Ascending aorta (tissue), 2 donors: ENCODE measurements around the gene PCDHGA1. TPM values are rescaled to one million over a fixed set of nuclear protein-coding genes. Genes with fewer than 3 reads are reported as not detected.

Source experiments
- DNase-seq, 2 donors: peaks; one replicate each; pipeline ENCODE4 v3.0.0-alpha.2; 2019; ENCODE audit warnings: low spot score in 2 of 2
- H3K27ac ChIP-seq, 2 donors: fragments of 200-600 bp; sonication (generic); one replicate each; pipeline ENCODE4 v1.5.1; 2016 to 2017; ENCODE audit warnings: mild to moderate bottlenecking in 1 of 2
- H3K27me3 ChIP-seq: fragments of 200-600 bp; sonication (generic); one replicate; pipeline ENCODE4 v1.5.1; 2017
- H3K36me3 ChIP-seq, 2 donors: fragments of 200-600 bp; sonication (generic); one replicate each; pipeline ENCODE4 v1.5.1; 2016
- H3K4me1 ChIP-seq, 2 donors: fragments of 200-600 bp; sonication (generic); one replicate each; pipeline ENCODE4 v1.5.1; 2016 to 2017; ENCODE audit warnings: mild to moderate bottlenecking in 1 of 2
- H3K4me3 ChIP-seq, 2 donors: fragments of 200-600 bp; sonication (generic); one replicate each; pipeline ENCODE4 v1.5.1; 2016 to 2017; ENCODE audit warnings: mild to moderate bottlenecking in 1 of 2
- H3K9me3 ChIP-seq, 2 donors: fragments of 200-600 bp; sonication (generic); one replicate each; pipeline ENCODE4 v1.5.1; 2016
- CTCF ChIP-seq, 3 experiments: fragments of 200-600 bp in 2 of 3; fragments of 450-650 bp in 1 of 3; sonication (generic) in 2 of 3; IDR thresholded peaks; one replicate each; pipeline ENCODE4 v1.5.1; 2016 to 2019; ENCODE audit warnings: antibody characterized with exemption in 3 of 3, mild to moderate bottlenecking in 1 of 3, moderate library complexity in 1 of 3
- intact Hi-C: fragments of 100-400 bp; cut with DNase I; formaldehyde crosslinking; loops from one replicate; pipeline ENCODE4 v1.15.1; 2023
- total RNA-seq: library from RNA; depleted of rRNA; stranded (reverse); fragments of >200 nt; gene quantifications from one replicate; pipeline ENCODE4 v1.1.0, GENCODE V29; 2016

Gene PCDHGA1
- total RNA-seq, 1 donor from 2014 or later = not detected

- H3K4me1 ChIP-seq = peaks cover 15 to 34% of the 10 kb centered on the region in 2 donors
- intact Hi-C loops = loop anchor here (1.0 to 5.0 kb wide), 4 partner anchors 34 to 142 kb away; partner anchors contain the start of gene DIAPH1
- no peaks in the 10 kb centered on the region for H3K27me3 ChIP-seq
- peak within 1 kb of the TSS; percentile 77 to 83 for H3K4me3 ChIP-seq
- H3K9me3 ChIP-seq = no peaks in the 10 kb centered on the region
- H3K36me3 ChIP-seq = no peaks in the 10 kb centered on the region
- H3K27ac ChIP-seq = peak within 1 kb of the TSS; percentile 90 to 92
- peak; percentile 83 to 96 for DNase-seq
- TF ChIP-seq CTCF (IDR thresholded peaks at IDR 0.05) = peak; percentile 25 to 57 (median 57)
Measured at GRCh38 chr5:141475625-141476131, 145.4 kb downstream of the PCDHGA1 start, which contains the start of gene PCDHGC3. Gene PCDHGC3 (plus strand): TSS chr5:141475966. CDS start chr5:141476117, 151 bp downstream.

GRCh38 chr5:141476132-141476911 is 146.0 kb downstream of the PCDHGA1 start:
- H3K9me3 ChIP-seq = no peaks in the 10 kb centered on the region
- peak overlapping the region; percentile 90 to 92 for H3K27ac ChIP-seq
- no peak for TF ChIP-seq CTCF (IDR thresholded peaks at IDR 0.05)
- peak in 1 of 2 donors; percentile 85 for DNase-seq
- H3K4me1 ChIP-seq = peaks cover 18 to 35% of the 10 kb centered on the region in 2 donors
- H3K4me3 ChIP-seq = peak overlapping the region; percentile 77 to 83
- no peaks in the 10 kb centered on the region for H3K36me3 ChIP-seq
- H3K27me3 ChIP-seq = no peaks in the 10 kb centered on the region
- intact Hi-C loops = loop anchor here (1.0 to 5.0 kb wide), 3 partner anchors 33 to 141 kb away; partner anchors contain the start of gene DIAPH1

GRCh38 chr5:141477044-141477575 is 146.8 kb downstream of the PCDHGA1 start:
- Histone ChIP-seq H3K27ac (peak overlapping the region; percentile 90 to 92), H3K36me3 (no peaks in the 10 kb centered on the region), H3K4me3 (peak overlapping the region; percentile 77 to 83), H3K9me3 (no peaks in the 10 kb centered on the region), H3K4me1 (peaks cover 18 to 40% of the 10 kb centered on the region in 2 donors), H3K27me3 (no peaks in the 10 kb centered on the region)
- intact Hi-C loops = loop anchor here (5.0 kb wide), 1 partner anchor 140 kb away; the partner anchor contains the start of gene DIAPH1
- no peak for TF ChIP-seq CTCF (IDR thresholded peaks at IDR 0.05)
- no peak for DNase-seq

- Histone ChIP-seq H3K4me3 (peak overlapping the region; percentile 77 to 83), H3K27me3 (no peaks in the 10 kb centered on the region), H3K9me3 (no peaks in the 10 kb centered on the region), H3K27ac (no peak overlapping the region), H3K4me1 (peaks cover 18 to 42% of the 10 kb centered on the region in 2 donors), H3K36me3 (no peaks in the 10 kb centered on the region)
- DNase-seq = no peak
- TF ChIP-seq CTCF (IDR thresholded peaks at IDR 0.05) = no peak
- intact Hi-C loops = loop anchor here (5.0 kb wide), 1 partner anchor 139 kb away; the partner anchor contains the start of gene DIAPH1
Measured at GRCh38 chr5:141477815-141478214, 147.5 kb downstream of the PCDHGA1 start.

GRCh38 chr5:141478321-141478945 is 148.1 kb downstream of the PCDHGA1 start:
- peak in 1 of 3 experiments; percentile 4 for TF ChIP-seq CTCF (IDR thresholded peaks at IDR 0.05)
- no peaks in the 10 kb centered on the region for H3K36me3 ChIP-seq
- no peaks in the 10 kb centered on the region for H3K9me3 ChIP-seq
- intact Hi-C loops = loop anchor here (5.0 kb wide), 1 partner anchor 139 kb away; the partner anchor contains the start of gene DIAPH1
- H3K4me3 ChIP-seq = peak overlapping the region; percentile 77 to 83
- no peaks in the 10 kb centered on the region for H3K27me3 ChIP-seq
- H3K4me1 ChIP-seq = peaks cover 19 to 46% of the 10 kb centered on the region in 2 donors
- H3K27ac ChIP-seq = no peak overlapping the region
- DNase-seq = no peak
